Neuron (in vitro differentiated cells): ENCODE results near the gene ZNF415.
A peak's percentile ranks its signal among the peaks of the same experiment; 100 is the strongest.
"Not testable (repeated sequence)": the region's sequence is repeated elsewhere in the genome, so short reads cannot be mapped to it uniquely, and the experiment has no call there.

Experiments
- H2AFZ ChIP-seq: one replicate; pipeline ENCODE4 v1.6.1; 2013; ENCODE audit warnings: low read depth, mild to moderate bottlenecking, inconsistent platforms, low read length, moderate library complexity
- H3K27me3 ChIP-seq: one replicate; pipeline ENCODE4 v1.6.1; 2013; ENCODE audit warnings: low read length; ENCODE audit not compliant: insufficient read depth
- H3K36me3 ChIP-seq: one replicate; pipeline ENCODE4 v1.6.1; 2013; ENCODE audit warnings: low read length; ENCODE audit not compliant: insufficient read depth
- H3K4me1 ChIP-seq: one replicate; pipeline ENCODE4 v1.6.1; 2013; ENCODE audit warnings: low read length; ENCODE audit not compliant: insufficient read depth
- H3K4me3 ChIP-seq: 2 replicates; pipeline ENCODE4 v1.5.1; 2013; ENCODE audit warnings: mild to moderate bottlenecking, low read length, moderate library complexity
- H3K9me3 ChIP-seq: one replicate; pipeline ENCODE4 v1.6.1; 2013; ENCODE audit warnings: low read length

ZNF415 gene

GRCh38 chr19:53131727-53132126, 983 bp downstream of the ZNF415 start:
- peaks cover 4% of the 10 kb centered on the region for H3K9me3 ChIP-seq
- no peaks in the 10 kb centered on the region for H3K36me3 ChIP-seq
- H3K4me1 ChIP-seq, result peaks cover 12% of the 10 kb centered on the region
- no peaks in the 10 kb centered on the region for H3K27me3 ChIP-seq
- no peak overlapping the region for H2AFZ ChIP-seq
- H3K4me3 ChIP-seq, result peak overlapping the region; percentile 70

- Histone ChIP-seq H3K27me3 (no peaks in the 10 kb centered on the region), H3K4me3 (no peak overlapping the region), H3K9me3 (peaks cover 4% of the 10 kb centered on the region), H3K36me3 (no peaks in the 10 kb centered on the region), H2AFZ (no peak overlapping the region), H3K4me1 (peaks cover 12% of the 10 kb centered on the region)
Measured at GRCh38 chr19:53131085-53131590, 1.6 kb downstream of the ZNF415 start.

GRCh38 chr19:53130506-53130905, 2.2 kb downstream of the ZNF415 start:
- Histone ChIP-seq H3K4me3 (no peak overlapping the region), H3K4me1 (peaks cover 12% of the 10 kb centered on the region), H3K27me3 (no peaks in the 10 kb centered on the region), H3K36me3 (no peaks in the 10 kb centered on the region), H3K9me3 (peaks cover 4% of the 10 kb centered on the region), H2AFZ (no peak overlapping the region)

- peaks cover 11% of the 10 kb centered on the region for H3K9me3 ChIP-seq
- H3K27me3 ChIP-seq, H2AFZ ChIP-seq, H3K4me3 ChIP-seq, H3K4me1 ChIP-seq, H3K36me3 ChIP-seq: not testable (repeated sequence)
Measured at GRCh38 chr19:53126733-53127526, 5.8 kb downstream of the ZNF415 start.

GRCh38 chr19:53123400-53123799, 9.3 kb downstream of the ZNF415 start:
- H3K36me3 ChIP-seq, result peaks cover 4% of the 10 kb centered on the region
- H2AFZ ChIP-seq, result no peak overlapping the region
- peaks cover 9% of the 10 kb centered on the region for H3K9me3 ChIP-seq
- H3K4me3 ChIP-seq, result no peak overlapping the region
- H3K4me1 ChIP-seq, result no peaks in the 10 kb centered on the region
- H3K27me3 ChIP-seq, result no peaks in the 10 kb centered on the region

GRCh38 chr19:53112286-53112685, 20.4 kb downstream of the ZNF415 start:
- Histone ChIP-seq H3K4me1 (no peaks in the 10 kb centered on the region), H3K36me3 (peaks cover 63% of the 10 kb centered on the region), H3K27me3 (no peaks in the 10 kb centered on the region), H3K4me3 (no peak overlapping the region), H2AFZ (no peak overlapping the region), H3K9me3 (peaks cover 33% of the 10 kb centered on the region)

- Histone ChIP-seq H3K27me3 (no peaks in the 10 kb centered on the region), H3K9me3 (peaks cover 23% of the 10 kb centered on the region), H3K36me3 (peaks cover 47% of the 10 kb centered on the region), H3K4me1 (no peaks in the 10 kb centered on the region), H3K4me3 (no peak overlapping the region), H2AFZ (no peak overlapping the region)
Measured at GRCh38 chr19:53109527-53109926, 23.2 kb downstream of the ZNF415 start.

GRCh38 chr19:53103234-53104203, 29.2 kb downstream of the ZNF415 start, which contains the start of gene ZNF160:
TSS of gene ZNF160 (minus strand) at chr19:53103422. CDS start at chr19:53086276, 17,146 bp downstream.
- H3K4me1 ChIP-seq, result peaks cover 13% of the 10 kb centered on the region
- peaks cover 8% of the 10 kb centered on the region for H3K9me3 ChIP-seq
- H3K36me3 ChIP-seq, result peaks cover 22% of the 10 kb centered on the region
- H3K27me3 ChIP-seq, result no peaks in the 10 kb centered on the region
- peak within 1 kb of the TSS; percentile 81 for H2AFZ ChIP-seq
- peak within 1 kb of the TSS; percentile 84 for H3K4me3 ChIP-seq

GRCh38 chr19:53102756-53103233, 29.9 kb downstream of the ZNF415 start:
- Histone ChIP-seq H3K4me3 (peak overlapping the region; percentile 84), H3K4me1 (peaks cover 13% of the 10 kb centered on the region), H3K27me3 (no peaks in the 10 kb centered on the region), H3K9me3 (peaks cover 9% of the 10 kb centered on the region), H2AFZ (no peak overlapping the region), H3K36me3 (peaks cover 19% of the 10 kb centered on the region)

- H3K27me3 ChIP-seq, result no peaks in the 10 kb centered on the region
- H3K4me3 ChIP-seq, result peak overlapping the region; percentile 84
- H2AFZ ChIP-seq, result no peak overlapping the region
- peaks cover 10% of the 10 kb centered on the region for H3K9me3 ChIP-seq
- H3K36me3 ChIP-seq, result peaks cover 24% of the 10 kb centered on the region
- peaks cover 13% of the 10 kb centered on the region for H3K4me1 ChIP-seq
Measured at GRCh38 chr19:53102206-53102755, 30.4 kb downstream of the ZNF415 start.

GRCh38 chr19:53101518-53101917, 31.2 kb downstream of the ZNF415 start:
- no peak overlapping the region for H2AFZ ChIP-seq
- H3K9me3 ChIP-seq, result peaks cover 10% of the 10 kb centered on the region
- H3K27me3 ChIP-seq, result no peaks in the 10 kb centered on the region
- H3K4me3 ChIP-seq, result peak overlapping the region; percentile 84
- H3K4me1 ChIP-seq, result peaks cover 13% of the 10 kb centered on the region
- peaks cover 24% of the 10 kb centered on the region for H3K36me3 ChIP-seq

- not testable (repeated sequence) for H3K27me3 ChIP-seq, H2AFZ ChIP-seq, H3K4me3 ChIP-seq
- Histone ChIP-seq H3K36me3 (peaks cover 39% of the 10 kb centered on the region), H3K4me1 (peaks cover 13% of the 10 kb centered on the region), H3K9me3 (peaks cover 13% of the 10 kb centered on the region)
Measured at GRCh38 chr19:53098570-53098969, 34.1 kb downstream of the ZNF415 start.
